Activated CD4-positive, CD25-positive, alpha-beta regulatory T cell treated with anti-CD3 and anti-CD28 coated beads, Interleukin-2, amount 50 U/mL, for 24 hours (primary cell): ENCODE measurements around the gene SELENOF.
"Not testable (repeated sequence)": the region's sequence is repeated elsewhere in the genome, so short reads cannot be mapped to it uniquely, and the experiment has no call there.

Experiments
- ATAC-seq, 2 donors: fragments of 150-1000 bp; cut with Tn5 transposase; one replicate each; pipeline ENCODE4 v1.10.0; 2021; ENCODE audit warnings: mild to moderate bottlenecking in 1 of 2, moderate library complexity in 1 of 2

The SELENOF gene

DNA sequence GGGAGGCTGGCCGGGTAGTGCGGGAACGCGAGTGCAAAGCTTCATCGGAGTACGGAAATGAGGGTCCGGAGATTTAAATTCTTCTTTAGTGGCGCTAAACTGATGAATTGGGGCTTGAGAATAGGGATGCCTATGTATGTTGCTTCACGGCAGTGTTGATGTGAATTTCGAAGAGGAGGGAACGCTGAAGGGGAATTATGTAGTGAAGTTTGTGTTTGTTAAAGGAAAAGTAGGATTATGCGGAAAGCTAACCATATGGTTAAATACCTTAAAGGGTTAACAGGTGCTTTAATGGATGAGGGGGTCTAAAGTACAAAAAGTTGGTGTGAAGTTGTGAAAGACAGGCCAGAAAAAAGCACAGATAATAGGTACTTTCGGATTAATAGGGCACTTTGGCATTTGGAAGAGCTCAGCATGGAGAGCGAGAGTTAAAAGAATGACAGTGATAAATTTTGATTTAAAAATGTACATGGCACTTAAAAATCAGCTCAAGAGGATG is 1.9 kb upstream of the SELENOF start:
- ATAC-seq = no peak

GRCh38 chr1:86914998-86915736 is 1.2 kb upstream of the SELENOF start:
- ATAC-seq = no peak

- no peak for ATAC-seq
These were observed 673 bp upstream of the SELENOF start, which contains the start of gene HS2ST1 for GRCh38 chr1:86914601-86914997. HS2ST1 (plus strand) TSS chr1:86914635.

DNA sequence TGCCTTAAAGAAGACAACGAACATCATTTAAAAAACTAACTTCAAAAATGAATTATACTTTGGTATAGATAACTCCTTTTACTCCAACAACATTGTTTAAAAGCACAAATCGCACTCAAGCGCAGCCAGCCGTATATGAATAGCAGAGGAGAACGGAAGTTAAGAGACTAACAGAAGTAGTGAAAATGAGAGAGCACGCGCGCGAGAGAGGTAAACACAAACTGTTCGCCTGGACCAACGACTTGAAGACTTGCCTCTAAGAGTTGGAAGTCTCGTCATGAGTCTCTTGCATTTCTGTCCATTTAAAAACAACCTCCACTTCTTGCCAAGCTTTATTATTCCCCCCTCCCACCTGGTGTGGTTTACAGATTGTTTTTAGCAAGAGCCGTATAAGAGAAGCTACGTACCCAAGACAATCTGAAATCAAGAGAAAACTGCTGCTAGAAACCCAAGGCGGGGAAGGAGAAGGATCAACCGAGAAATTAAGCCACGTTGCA is 479 bp downstream of the SELENOF start:
- ATAC-seq = no peak

- no peak for ATAC-seq
These were observed 1.5 kb downstream of the SELENOF start for GRCh38 chr1:86912281-86912900.

- ATAC-seq = no peak
These were observed 7.5 kb downstream of the SELENOF start for GRCh38 chr1:86906419-86906818.

DNA sequence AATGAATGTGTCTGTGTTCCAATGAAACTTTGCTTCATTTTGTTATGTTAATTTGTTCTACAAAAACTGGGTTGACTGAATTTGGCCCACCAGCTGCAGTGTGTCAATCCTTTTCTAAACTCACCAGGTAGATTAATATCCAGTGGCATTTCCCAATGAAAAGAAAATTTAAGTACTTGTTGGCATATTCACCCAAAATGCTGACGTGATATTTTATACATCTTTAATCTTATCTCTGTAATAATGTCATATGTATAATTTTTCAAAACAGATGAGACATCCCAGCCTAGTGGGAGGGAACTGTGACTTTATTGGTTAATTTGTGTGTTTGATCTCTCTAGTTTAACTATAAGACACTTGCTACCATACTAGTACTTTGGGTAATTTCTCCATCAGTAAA is 8.1 kb downstream of the SELENOF start:
- ATAC-seq = no peak

DNA sequence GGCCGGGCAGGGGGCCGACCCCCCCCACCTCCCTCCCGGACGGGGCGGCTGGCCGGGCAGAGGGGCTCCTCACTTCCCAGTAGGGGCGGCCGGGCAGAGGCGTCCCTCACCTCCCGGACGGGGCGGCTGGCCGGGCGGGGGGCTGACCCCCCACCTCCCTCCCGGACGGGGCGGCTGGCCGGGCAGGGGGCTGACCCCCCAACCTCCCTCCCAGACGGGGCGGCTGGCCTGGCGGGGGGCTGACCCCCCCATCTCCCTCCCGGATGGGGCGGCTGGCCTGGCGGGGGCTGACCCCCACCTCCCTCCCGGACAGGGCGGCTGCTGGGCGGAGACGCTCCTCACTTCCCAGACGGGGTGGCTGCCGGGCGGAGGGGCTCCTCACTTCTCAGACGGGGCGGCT is 14.5 kb downstream of the SELENOF start:
- not testable (repeated sequence) for ATAC-seq

GRCh38 chr1:86888327-86888726 is 25.6 kb downstream of the SELENOF start:
- ATAC-seq = no peak

- ATAC-seq = no peak
These were observed 26.3 kb downstream of the SELENOF start for GRCh38 chr1:86887479-86888162.

- no peak for ATAC-seq
These were observed 38.2 kb downstream of the SELENOF start for GRCh38 chr1:86875722-86876121.

DNA sequence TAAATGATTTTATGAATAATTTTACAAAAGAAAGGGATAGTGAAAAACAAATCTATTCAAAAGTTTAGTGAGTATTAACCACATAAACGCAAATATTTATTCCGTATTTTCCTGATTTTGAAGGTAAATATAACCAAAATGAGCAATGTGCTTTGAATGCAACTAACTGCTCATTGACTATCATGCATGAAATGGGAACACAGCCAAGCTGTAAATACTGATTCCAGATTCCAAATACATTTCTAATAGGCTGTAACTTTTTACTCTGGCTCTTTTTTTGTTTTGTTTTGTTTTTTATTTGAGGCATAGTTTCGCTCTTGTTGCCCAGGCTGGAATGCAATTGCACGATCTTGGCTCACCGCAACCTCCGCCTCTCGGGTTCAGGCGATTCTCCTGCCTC is 41.8 kb downstream of the SELENOF start:
- no peak for ATAC-seq

DNA sequence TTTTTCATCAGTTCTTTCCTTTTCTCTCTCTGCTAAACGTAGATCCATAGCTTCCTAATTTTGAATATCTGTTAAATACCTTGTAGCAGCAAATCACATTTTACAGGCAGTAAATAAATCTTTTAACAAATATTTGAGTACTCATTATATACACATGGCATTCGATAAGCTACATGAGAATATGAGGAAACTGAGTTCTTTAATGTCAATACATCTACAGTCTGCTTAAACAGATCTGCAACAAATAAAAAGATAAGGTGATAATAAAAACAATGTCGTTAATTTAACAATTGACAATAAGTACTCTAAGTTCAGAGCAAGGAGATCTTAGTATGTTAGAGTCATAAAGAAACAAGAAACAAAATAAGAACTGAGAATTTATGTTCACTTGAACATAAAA is 42.9 kb downstream of the SELENOF start:
- ATAC-seq = no peak

DNA sequence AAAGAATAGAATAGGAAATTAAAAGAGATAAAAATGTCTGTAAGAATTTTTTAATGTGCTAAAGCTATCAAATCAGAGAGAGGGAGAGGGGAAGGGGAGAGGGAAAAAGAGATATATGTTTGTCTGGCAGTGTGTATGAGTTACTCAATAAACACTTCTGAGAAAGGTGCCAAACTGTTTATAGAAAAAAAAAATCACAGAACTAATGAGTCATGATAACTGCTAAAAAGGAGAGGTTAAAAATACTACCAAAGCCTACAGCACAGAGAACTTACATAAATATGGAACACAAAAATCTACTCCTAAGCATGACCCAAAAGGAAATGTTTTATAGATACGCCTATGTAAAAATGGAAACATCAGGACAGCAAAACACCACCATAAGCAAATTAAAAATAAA is 45.4 kb downstream of the SELENOF start:
- peak; percentile 33 to 46 for ATAC-seq

DNA sequence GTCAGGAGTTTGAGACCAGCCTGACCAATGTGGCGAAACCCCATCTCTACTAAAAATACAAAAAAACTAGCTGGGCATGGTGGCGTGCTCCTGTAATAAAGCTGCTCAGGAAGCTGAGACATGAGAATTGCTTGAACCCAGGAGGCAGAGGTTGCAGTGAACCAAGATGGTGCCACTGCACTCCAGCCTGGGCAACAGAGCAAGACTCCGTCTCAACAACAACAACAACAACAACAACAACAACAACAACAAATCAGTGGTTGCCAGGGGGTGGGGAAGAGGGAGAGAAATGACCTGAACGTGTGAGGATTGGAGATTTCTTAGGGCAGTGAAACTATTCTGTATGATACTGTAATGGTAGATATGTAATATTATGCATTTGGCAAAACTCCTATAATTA is 46.6 kb downstream of the SELENOF start:
- ATAC-seq = not testable (repeated sequence)

- no peak for ATAC-seq
These were observed 47.3 kb downstream of the SELENOF start for GRCh38 chr1:86866665-86867064.

DNA sequence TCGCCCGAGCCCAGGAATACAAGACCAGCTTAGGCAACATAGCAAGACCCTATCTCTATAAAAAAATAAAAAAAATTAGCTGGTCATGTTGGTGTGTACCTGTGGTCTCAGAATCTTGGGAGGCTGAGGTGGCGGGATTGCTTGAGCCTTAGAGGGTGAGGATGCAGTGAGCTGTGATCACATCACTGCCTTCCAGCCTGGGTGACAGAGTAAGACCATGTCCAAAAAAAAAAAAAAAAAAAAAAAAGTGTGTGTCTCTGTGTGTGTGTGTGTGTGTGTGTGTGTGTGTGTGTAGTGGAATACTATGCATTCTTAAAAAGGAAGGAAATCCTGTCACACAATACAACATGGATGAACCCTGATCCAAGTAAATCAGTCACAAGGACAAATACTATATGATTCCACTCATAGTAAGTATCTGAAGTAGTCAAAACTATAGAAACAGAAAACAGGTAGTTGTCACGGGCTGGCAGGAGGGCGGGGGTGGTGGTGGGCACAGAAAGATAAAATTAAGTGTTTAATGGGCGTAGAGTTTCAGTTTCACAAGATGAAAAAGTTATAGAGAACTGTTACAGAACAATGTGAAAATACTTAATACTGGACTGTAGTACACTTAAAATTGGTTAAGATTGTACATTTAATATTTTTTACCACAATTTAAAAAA is 47.8 kb downstream of the SELENOF start:
- ATAC-seq = peak; percentile 51 to 58

- ATAC-seq = no peak
These were observed 51.0 kb downstream of the SELENOF start for GRCh38 chr1:86862920-86863319.

GRCh38 chr1:86861424-86861823 is 52.5 kb downstream of the SELENOF start:
- ATAC-seq = no peak

DNA sequence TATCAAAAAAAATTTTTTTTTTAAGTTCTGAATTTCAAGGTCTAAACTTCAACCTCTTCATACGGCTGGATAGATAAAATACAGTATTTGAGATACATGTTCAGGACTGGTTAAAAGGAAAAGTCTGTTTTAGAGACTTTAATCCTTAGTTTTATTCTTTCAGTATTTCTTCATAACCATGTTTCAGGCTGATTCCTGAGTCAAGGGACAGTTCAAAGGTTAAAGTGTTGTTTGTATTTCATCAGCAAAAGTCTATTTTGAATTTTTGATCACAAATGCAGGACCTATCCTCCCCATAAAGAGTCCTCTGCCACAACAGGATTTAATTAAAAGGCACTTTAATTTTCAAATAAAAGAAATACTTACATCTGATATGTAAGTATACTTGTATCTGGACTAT is 53.5 kb downstream of the SELENOF start:
- ATAC-seq = no peak

DNA sequence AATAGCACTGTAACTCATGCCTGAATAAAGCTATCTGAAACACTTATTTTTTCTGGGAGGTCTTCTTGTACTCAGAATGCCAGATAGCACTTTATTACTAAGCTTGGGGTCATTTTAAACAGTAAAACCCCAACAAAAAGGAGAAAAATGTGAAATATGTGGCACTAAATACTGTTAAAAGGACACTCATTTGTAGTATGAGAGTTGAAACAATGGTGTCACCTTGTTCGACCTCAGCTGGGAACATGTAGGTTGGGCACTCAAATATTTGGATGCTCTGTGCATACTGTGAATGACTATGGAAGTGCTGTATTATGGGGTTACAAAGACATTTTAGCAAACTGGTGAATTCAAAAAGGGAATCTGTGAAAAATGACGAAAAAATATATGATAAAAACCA is 53.9 kb downstream of the SELENOF start:
- no peak for ATAC-seq

DNA sequence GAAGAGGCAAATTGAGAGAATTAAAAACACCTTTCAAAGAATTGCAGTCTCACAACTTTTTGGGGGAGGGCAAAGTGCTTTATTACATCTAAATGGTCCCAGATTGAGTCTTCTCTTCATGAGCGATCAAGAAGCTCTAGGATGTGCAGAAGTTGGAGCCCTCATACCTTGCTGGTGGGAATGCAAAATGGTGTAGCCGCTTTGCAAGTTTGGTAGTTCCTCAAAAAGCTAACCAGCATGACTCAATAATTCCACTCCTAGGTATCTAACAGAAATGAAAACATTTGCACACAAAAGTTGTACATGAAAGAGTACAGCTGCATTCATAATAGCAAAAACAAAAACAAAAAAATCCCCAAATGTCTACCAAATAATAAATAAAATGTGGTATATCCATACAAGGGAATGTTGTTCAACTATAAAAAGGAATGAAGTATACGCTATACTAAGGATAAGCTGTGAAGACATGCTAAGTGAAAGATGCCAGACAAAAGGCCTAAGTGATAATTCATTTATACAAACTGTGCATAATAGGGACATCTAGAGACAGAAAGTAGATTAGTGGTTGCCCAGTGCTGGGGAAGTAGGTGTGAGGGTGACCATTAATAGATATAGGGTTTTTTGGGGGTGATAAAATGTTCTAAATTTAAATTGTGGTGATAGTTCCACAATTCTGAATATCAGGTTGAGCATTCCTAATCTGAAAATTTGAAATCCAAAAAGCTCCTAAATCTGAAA is 55.2 kb downstream of the SELENOF start:
- ATAC-seq = no peak
